HEK293 (cell line): ENCODE results near the gene UBL5.
A peak's percentile ranks its signal among the peaks of the same experiment; 100 is the strongest.

Experiments used
- CTCF ChIP-seq: fragments of 450-650 bp; formaldehyde crosslinking; IDR thresholded peaks from 2 replicates; pipeline ENCODE4 v1.5.1; 2016; ENCODE audit warnings: missing biosample characterization, missing genetic modification characterization
- ZNF274 ChIP-seq, 2 experiments: fragments of 200-500 bp in 1 of 2; fragments of 450-650 bp in 1 of 2; sonication (Bioruptor generic) in 1 of 2; formaldehyde crosslinking in 1 of 2; IDR thresholded peaks; 2 replicates each; pipeline versions ENCODE4 v1.5.1 to v1.6.1; 2014 to 2016; ENCODE audit warnings: borderline replicate concordance in 1 of 2, inconsistent platforms in 1 of 2, low read length in 1 of 2, missing biosample characterization in 1 of 2, missing genetic modification characterization in 1 of 2

DNA sequence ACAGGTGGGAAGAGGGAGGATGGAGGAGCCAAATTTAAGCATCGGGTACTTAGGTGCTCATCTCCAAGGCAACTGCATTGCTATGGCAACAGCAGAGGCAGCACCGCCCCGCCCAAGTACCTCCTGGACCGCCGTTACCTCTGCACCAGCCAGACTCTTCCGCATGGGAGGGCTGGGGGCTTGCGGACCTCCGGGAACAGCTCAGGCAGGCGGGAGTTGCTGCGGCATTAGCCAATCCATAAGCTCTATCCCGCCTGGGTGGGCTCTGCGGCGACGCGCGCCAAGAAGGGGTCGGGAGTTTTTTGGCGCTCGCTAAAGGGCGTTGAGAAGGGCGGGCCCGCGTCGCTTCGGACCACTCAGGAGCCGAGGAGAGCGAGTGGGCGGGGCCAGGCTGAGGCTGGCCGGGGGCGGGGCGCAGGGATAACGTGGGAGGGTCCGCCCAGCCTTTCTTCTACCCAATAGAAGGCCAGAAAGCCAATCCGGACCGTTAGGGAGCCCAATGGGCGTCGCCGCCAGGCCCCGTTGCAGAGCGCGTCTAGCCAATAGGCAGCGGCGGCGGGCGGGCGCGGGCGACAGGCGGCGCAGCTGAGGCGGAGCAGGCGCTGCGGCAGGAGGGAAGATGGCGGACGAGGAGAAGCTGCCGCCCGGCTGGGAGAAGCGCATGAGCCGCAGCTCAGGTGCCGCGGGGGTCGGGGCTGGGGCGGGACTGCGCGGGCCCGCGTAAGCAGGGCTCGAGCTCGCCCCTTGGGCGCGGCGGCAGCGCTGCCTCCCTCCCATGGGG is 7.2 kb downstream of the UBL5 start, which contains the start of gene PIN1:
- TF ChIP-seq ZNF274 (IDR thresholded peaks at IDR 0.05; ENCODE audit: low read length) (no peak), ZNF274 (tag by site-specific recombination; IDR thresholded peaks at IDR 0.05; ENCODE audit: borderline replicate concordance) (no peak), CTCF (tag by site-specific recombination) (peak; percentile 92)
